DND-41 (cell line): ENCODE results near the gene PRM3.

Experiments
- ATAC-seq: fragments of 200-7000 bp; cut with Tn5 transposase; 3 replicates; pipeline ENCODE4 v1.9.1; 2021; ENCODE audit warnings: low read depth; ENCODE audit not compliant: insufficient read depth
- DNase-seq: peaks from one replicate; pipeline ENCODE4 v3.0.0-alpha.2; 2020
- H2AFZ ChIP-seq: 2 replicates; pipeline ENCODE4 v1.6.0; 2012; ENCODE audit warnings: low read depth, low read length
- H3K27ac ChIP-seq: 2 replicates; pipeline ENCODE4 v1.5.1; 2012; ENCODE audit warnings: low read length, inconsistent platforms
- H3K27me3 ChIP-seq: fragments of 200-600 bp; sonication (generic); 2 replicates; pipeline ENCODE4 v1.6.0; 2012; ENCODE audit warnings: low read length, mild to moderate bottlenecking, inconsistent platforms; ENCODE audit not compliant: insufficient read depth, poor library complexity
- H3K36me3 ChIP-seq: 2 replicates; pipeline ENCODE4 v1.5.1; 2012; ENCODE audit warnings: low read length, inconsistent platforms; ENCODE audit not compliant: insufficient read depth
- H3K4me1 ChIP-seq: 2 replicates; pipeline ENCODE4 v1.5.1; 2012; ENCODE audit warnings: mild to moderate bottlenecking, low read length; ENCODE audit not compliant: insufficient read depth
- H3K4me2 ChIP-seq: 2 replicates; pipeline ENCODE4 v1.6.0; 2012; ENCODE audit warnings: mild to moderate bottlenecking, moderate library complexity, low read length, inconsistent platforms; ENCODE audit not compliant: insufficient read depth
- H3K4me3 ChIP-seq, 2 experiments: fragments of 200-600 bp in 1 of 2; shearing (Covaris generic) in 1 of 2; 2 replicates each; pipeline ENCODE4 v1.5.1; 2012 to 2016; ENCODE audit warnings: inconsistent platforms in 2 of 2, low read length in 2 of 2, mild to moderate bottlenecking in 2 of 2, low read depth in 1 of 2, moderate library complexity in 1 of 2
- H3K79me2 ChIP-seq: 2 replicates; pipeline ENCODE4 v1.6.0; 2012; ENCODE audit warnings: low read length, inconsistent platforms; ENCODE audit not compliant: insufficient read depth
- H3K9ac ChIP-seq: 2 replicates; pipeline ENCODE4 v1.6.0; 2012; ENCODE audit warnings: low read depth, mild to moderate bottlenecking, inconsistent platforms, low read length, moderate library complexity
- H3K9me3 ChIP-seq: 2 replicates; pipeline ENCODE4 v1.5.1; 2012; ENCODE audit warnings: low read length, moderate library complexity, mild to moderate bottlenecking, inconsistent platforms; ENCODE audit not compliant: insufficient read depth, severe bottlenecking
- H4K20me1 ChIP-seq: 2 replicates; pipeline ENCODE4 v1.6.0; 2012; ENCODE audit warnings: low read length; ENCODE audit not compliant: insufficient read depth
- EZH2 ChIP-seq: IDR thresholded peaks from 3 replicates; pipeline ENCODE4 v1.6.1; 2012; ENCODE audit warnings: borderline replicate concordance, low read depth, mild to moderate bottlenecking, moderate library complexity, low read length, inconsistent platforms; ENCODE audit not compliant: severe bottlenecking
- TF ChIP-seq, protein P1 (sequence below): IDR thresholded peaks from 2 replicates; pipeline ENCODE4 v1.5.1; 2012; ENCODE audit warnings: borderline replicate concordance, low read length, moderate library complexity, mild to moderate bottlenecking; ENCODE audit not compliant: poor library complexity, severe bottlenecking; ENCODE audit errors: extremely low read depth

Gene PRM3

DNA sequence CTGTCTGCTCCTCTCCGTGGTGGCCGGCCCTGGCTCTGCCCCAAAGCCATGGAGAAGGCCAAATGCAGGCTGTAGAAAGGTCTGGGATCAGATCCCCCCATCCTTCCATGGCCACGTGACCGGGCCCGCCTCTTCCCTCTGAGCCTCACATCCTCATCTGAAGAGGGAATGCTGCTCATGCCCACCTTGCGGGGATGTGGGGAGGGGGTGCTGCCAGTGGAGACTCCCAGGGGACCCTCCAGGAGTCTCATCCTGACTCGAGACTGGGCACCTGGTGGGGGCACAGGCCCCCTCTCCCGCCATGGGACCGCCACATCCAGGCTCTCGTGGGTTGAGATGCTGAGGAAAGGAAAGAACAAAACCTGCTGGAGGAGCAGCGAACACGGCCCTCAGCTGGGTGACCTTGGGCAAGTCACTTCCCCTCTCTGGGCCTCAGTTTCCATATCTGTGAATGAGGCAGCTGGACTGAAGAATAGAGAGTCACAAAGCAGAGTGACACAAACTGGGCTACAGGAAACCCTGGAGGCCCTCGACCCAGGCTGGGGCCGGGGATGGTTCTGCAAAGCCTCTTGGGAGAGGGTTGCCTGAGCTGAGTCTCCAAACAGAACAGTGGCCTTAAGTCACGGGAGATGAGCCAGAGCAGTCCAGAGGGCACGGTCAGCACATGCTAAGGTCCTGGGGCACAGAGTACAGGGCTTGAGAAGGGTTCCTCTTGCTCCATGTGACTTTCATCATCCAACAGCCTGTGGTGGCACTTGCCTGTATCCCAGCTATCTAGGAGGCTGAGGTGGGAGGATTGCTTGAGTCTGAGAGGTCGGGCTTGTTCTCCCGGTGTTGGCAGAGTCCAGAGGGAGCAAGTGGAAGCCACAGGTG is 47.5 kb downstream of the PRM3 start:
- H3K27ac ChIP-seq, result peak overlapping the region; percentile 97
- 0 out of 2 replicates have a peak, but pooled peaks cover 5% of the 10 kb centered on the region for H3K79me2 ChIP-seq
- H3K9ac ChIP-seq, result peak overlapping the region; percentile 68
- peaks cover 59% of the 10 kb centered on the region for H3K4me1 ChIP-seq
- H3K27me3 ChIP-seq, result no peaks in the 10 kb centered on the region
- TF ChIP-seq EZH2, result no peak
- TF ChIP-seq, protein P1, sequence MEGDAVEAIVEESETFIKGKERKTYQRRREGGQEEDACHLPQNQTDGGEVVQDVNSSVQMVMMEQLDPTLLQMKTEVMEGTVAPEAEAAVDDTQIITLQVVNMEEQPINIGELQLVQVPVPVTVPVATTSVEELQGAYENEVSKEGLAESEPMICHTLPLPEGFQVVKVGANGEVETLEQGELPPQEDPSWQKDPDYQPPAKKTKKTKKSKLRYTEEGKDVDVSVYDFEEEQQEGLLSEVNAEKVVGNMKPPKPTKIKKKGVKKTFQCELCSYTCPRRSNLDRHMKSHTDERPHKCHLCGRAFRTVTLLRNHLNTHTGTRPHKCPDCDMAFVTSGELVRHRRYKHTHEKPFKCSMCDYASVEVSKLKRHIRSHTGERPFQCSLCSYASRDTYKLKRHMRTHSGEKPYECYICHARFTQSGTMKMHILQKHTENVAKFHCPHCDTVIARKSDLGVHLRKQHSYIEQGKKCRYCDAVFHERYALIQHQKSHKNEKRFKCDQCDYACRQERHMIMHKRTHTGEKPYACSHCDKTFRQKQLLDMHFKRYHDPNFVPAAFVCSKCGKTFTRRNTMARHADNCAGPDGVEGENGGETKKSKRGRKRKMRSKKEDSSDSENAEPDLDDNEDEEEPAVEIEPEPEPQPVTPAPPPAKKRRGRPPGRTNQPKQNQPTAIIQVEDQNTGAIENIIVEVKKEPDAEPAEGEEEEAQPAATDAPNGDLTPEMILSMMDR, result no peak
- H4K20me1 ChIP-seq, result no peaks in the 10 kb centered on the region
- ATAC-seq, result no peak; the same call in 2 of the 3 replicates
- no peaks in the 10 kb centered on the region for H3K9me3 ChIP-seq
- peak overlapping the region; percentile 67 for H3K4me2 ChIP-seq
- peak overlapping the region in 1 of 2 experiments; percentile 47; a peak in 2 of 4 replicates for H3K4me3 ChIP-seq
- DNase-seq, result peak; percentile 63
- H3K36me3 ChIP-seq, result no peaks in the 10 kb centered on the region
- peak overlapping the region; percentile 1 for H2AFZ ChIP-seq

DNA sequence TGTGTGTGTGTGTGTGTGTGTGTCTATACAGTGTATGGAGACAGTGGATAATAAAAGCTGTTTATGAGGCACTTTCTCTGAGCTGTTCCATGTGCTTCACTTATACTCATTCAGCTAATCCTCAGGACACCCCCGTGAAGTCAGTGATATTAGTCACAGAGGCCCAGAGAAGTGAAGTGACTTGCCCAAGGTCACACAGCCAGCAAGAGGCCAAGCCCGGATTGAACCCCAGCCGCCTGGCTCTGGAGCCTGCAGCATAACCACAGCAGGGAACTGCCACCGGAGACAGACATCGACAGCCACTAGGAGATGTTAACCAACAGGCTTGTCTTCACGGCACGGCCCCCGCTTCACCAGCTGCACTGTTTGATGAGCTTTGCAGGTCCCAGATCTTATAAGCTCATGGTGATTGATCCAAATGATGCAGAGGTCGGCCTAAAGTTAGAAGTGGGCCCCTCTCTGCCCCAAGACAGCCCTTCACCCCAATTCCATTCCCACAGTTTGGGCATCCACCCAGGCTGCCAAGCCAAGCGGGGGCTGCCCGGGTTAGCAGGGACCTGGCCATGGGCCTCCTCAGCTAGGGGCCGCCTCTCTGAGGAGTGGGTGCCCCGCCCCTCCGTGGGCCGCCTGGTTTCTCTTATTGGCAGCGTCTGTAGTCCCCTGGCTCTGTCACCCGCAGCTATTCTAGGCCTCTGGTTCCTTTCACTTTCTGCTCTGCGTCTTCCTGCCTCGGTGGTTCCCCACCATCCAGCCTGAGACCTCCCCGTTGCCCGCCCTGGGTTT is 48.3 kb downstream of the PRM3 start:
- Histone ChIP-seq H2AFZ (peak overlapping the region; percentile 56), H3K9me3 (no peaks in the 10 kb centered on the region), H3K4me1 (peaks cover 61% of the 10 kb centered on the region), H3K9ac (peak overlapping the region; percentile 68), H3K36me3 (no peaks in the 10 kb centered on the region), H3K27ac (peak overlapping the region; percentile 97), H3K27me3 (no peaks in the 10 kb centered on the region), H3K4me2 (peak overlapping the region; percentile 67), H3K79me2 (0 out of 2 replicates have a peak, but pooled peaks cover 5% of the 10 kb centered on the region), H3K4me3 (peak overlapping the region in 1 of 2 experiments; percentile 47; a peak in 2 of 4 replicates), H4K20me1 (no peaks in the 10 kb centered on the region)
- ATAC-seq (peak; percentile 73), DNase-seq (peak; percentile 92)
- TF ChIP-seq, protein P1, result peak; percentile 47
- TF ChIP-seq EZH2, result no peak

DNA sequence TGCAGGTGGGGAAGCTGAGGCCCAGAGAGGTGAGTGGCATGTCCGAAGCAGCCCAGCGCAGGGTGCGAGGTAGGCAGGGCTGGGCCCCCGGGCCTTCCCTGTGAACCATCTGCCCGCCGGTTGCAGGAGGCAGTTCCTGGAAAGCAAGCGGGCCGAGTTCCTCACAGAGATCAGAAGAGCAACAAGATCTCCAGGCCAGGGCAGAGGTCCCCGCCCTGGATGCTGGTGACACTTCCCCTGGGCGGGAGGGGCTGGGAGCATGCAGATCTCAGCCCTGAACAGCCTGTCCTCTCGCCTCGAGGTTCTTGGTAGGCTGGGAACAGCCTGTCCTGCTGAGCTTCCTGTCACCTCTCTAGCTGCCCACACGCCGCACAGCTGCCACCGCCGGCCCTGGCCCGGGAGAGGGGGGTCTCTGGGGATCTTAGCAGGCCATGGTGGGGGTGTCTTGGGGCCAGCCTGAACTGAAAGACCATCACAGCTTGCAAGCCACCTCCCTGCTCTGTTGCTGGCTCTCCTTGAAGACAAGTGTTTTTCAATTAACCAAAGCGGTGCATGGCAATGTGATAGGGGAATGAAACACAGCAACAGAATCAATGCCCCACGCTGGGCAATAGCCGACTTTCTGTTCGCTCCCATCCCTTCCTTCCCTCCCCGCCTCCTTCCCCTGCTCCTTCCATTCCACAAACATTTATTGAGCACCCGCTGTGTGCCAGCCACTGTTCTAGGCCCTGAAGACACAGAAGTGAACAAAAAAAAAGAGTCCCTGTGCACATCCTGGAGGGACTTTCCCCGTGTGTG is 49.1 kb downstream of the PRM3 start:
- Histone ChIP-seq H3K79me2 (0 out of 2 replicates have a peak, but pooled peaks cover 5% of the 10 kb centered on the region), H3K27ac (peak overlapping the region; percentile 97), H4K20me1 (no peaks in the 10 kb centered on the region), H3K4me1 (peaks cover 57% of the 10 kb centered on the region), H3K9ac (peak overlapping the region; percentile 68), H3K9me3 (no peaks in the 10 kb centered on the region), H3K27me3 (no peaks in the 10 kb centered on the region), H3K4me2 (peak overlapping the region; percentile 67), H3K4me3 (peak overlapping the region in 1 of 2 experiments; percentile 47; a peak in 2 of 4 replicates), H3K36me3 (no peaks in the 10 kb centered on the region), H2AFZ (peak overlapping the region; percentile 45)
- TF ChIP-seq EZH2, result no peak
- DNase-seq (peak; percentile 93), ATAC-seq (peak; percentile 77)
